ENCODE measurements around the gene FBXW11.

The FBXW11 gene

GRCh38 chr5:171882118-171882517 is 124.3 kb downstream of the FBXW11 start:
- DNase-seq (ENCODE audit: low spot score) = no peak
- TF ChIP-seq CTCF (IDR thresholded peaks at IDR 0.05; ENCODE audit: extremely low read depth, missing control alignments) = no peak

- no peak for DNase-seq (ENCODE audit: low spot score)
- no peak for TF ChIP-seq CTCF (IDR thresholded peaks at IDR 0.05; ENCODE audit: extremely low read depth, missing control alignments)
Observed at GRCh38 chr5:171874234-171874633, 132.2 kb downstream of the FBXW11 start.

GRCh38 chr5:171872666-171873065 is 133.8 kb downstream of the FBXW11 start:
- TF ChIP-seq CTCF (IDR thresholded peaks at IDR 0.05; ENCODE audit: extremely low read depth, missing control alignments) = no peak
- DNase-seq (ENCODE audit: low spot score) = no peak

- DNase-seq (ENCODE audit: low spot score) = no peak
Observed at GRCh38 chr5:171871711-171872110, 134.7 kb downstream of the FBXW11 start.

GRCh38 chr5:171869956-171870355 is 136.5 kb downstream of the FBXW11 start:
- no peak for DNase-seq (ENCODE audit: low spot score)
- TF ChIP-seq CTCF (IDR thresholded peaks at IDR 0.05; ENCODE audit: extremely low read depth, missing control alignments) = no peak

More at GRCh38 chr5:171871711-171872110, 134.7 kb downstream of the FBXW11 start:
- TF ChIP-seq CTCF (IDR thresholded peaks at IDR 0.05; ENCODE audit: extremely low read depth, missing control alignments) = no peak

GRCh38 chr5:171868236-171868635 is 138.2 kb downstream of the FBXW11 start:
- TF ChIP-seq CTCF (IDR thresholded peaks at IDR 0.05; ENCODE audit: extremely low read depth, missing control alignments) = no peak

GRCh38 chr5:171867786-171868185 is 138.7 kb downstream of the FBXW11 start:
- DNase-seq (ENCODE audit: low spot score) = no peak
- TF ChIP-seq CTCF (IDR thresholded peaks at IDR 0.05; ENCODE audit: extremely low read depth, missing control alignments) = no peak

More at GRCh38 chr5:171868236-171868635, 138.2 kb downstream of the FBXW11 start:
- no peak for DNase-seq (ENCODE audit: low spot score)
